Right kidney (tissue), 1 donor: ENCODE data around the gene CCDC157.
A peak's percentile ranks its signal among the peaks of the same experiment; 100 is the strongest.

Experiments used
- DNase-seq: peaks from one replicate; pipeline ENCODE4 v3.0.0-alpha.2; 2016

Gene CCDC157

GRCh38 chr22:30351226-30351625, 5.6 kb upstream of the CCDC157 start:
- DNase-seq: no peak

- no peak for DNase-seq
Observed at GRCh38 chr22:30354644-30355043, 2.2 kb upstream of the CCDC157 start.

GRCh38 chr22:30357236-30357570, 396 bp downstream of the CCDC157 start:
- DNase-seq: no peak

GRCh38 chr22:30357650-30358215, 926 bp downstream of the CCDC157 start:
- no peak for DNase-seq

GRCh38 chr22:30358541-30358940, 1.7 kb downstream of the CCDC157 start:
- DNase-seq: no peak

GRCh38 chr22:30361916-30362650, 5.3 kb downstream of the CCDC157 start:
- DNase-seq: no peak

- DNase-seq: no peak
Observed at GRCh38 chr22:30362651-30363281, 6.0 kb downstream of the CCDC157 start.

- DNase-seq: no peak
Observed at GRCh38 chr22:30365891-30366290, 9.1 kb downstream of the CCDC157 start.

GRCh38 chr22:30368420-30368819, 11.6 kb downstream of the CCDC157 start:
- DNase-seq: no peak

- peak; percentile 51 for DNase-seq
Observed at GRCh38 chr22:30370641-30371230, 13.9 kb downstream of the CCDC157 start.

GRCh38 chr22:30371321-30371720, 14.5 kb downstream of the CCDC157 start:
- no peak for DNase-seq

GRCh38 chr22:30371981-30372380, 15.2 kb downstream of the CCDC157 start:
- no peak for DNase-seq

GRCh38 chr22:30372915-30373314, 16.1 kb downstream of the CCDC157 start:
- DNase-seq: no peak

- no peak for DNase-seq
Observed at GRCh38 chr22:30373331-30374325, 16.8 kb downstream of the CCDC157 start.

GRCh38 chr22:30375312-30375849, 18.6 kb downstream of the CCDC157 start:
- no peak for DNase-seq

- DNase-seq: no peak
Observed at GRCh38 chr22:30380011-30380410, 23.2 kb downstream of the CCDC157 start.

- no peak for DNase-seq
Observed at GRCh38 chr22:30381264-30381663, 24.5 kb downstream of the CCDC157 start.

- no peak for DNase-seq
Observed at GRCh38 chr22:30382340-30382739, 25.5 kb downstream of the CCDC157 start.

- no peak for DNase-seq
Observed at GRCh38 chr22:30383061-30383460, 26.3 kb downstream of the CCDC157 start.

GRCh38 chr22:30385942-30386341, 29.1 kb downstream of the CCDC157 start:
- no peak for DNase-seq

- no peak for DNase-seq
Observed at GRCh38 chr22:30386608-30386959, 29.8 kb downstream of the CCDC157 start.
